A549 (cell line): ENCODE measurements around the gene LSM3.

Source experiments
- CTCF ChIP-seq: fragments of >200 bp; sonication (Bioruptor Twin); formaldehyde crosslinking; IDR thresholded peaks from 3 replicates; pipeline ENCODE4 v1.5.1; 2016
- EP300 ChIP-seq, 2 experiments: fragments of >200 bp; sonication (Bioruptor Twin); formaldehyde crosslinking; IDR thresholded peaks; 2 replicates in 1 of 2; 3 replicates in 1 of 2; pipeline ENCODE4 v1.6.1; 2016 to 2017
- HMGXB4 ChIP-seq: fragments of 250-450 bp; sonication (Bioruptor Pico); IDR thresholded peaks from 2 replicates; pipeline ENCODE4 v1.5.0; 2021; ENCODE audit warnings: mild to moderate bottlenecking, moderate library complexity, borderline replicate concordance
- PBX3 ChIP-seq: IDR thresholded peaks from 2 replicates; pipeline ENCODE4 v1.6.1; 2012
- USF2 ChIP-seq: fragments of 450-650 bp; IDR thresholded peaks from 2 replicates; pipeline ENCODE4 v1.6.1; 2014; ENCODE audit warnings: antibody characterized with exemption

- TF ChIP-seq EP300 (IDR thresholded peaks at IDR 0.05) (no peak), CTCF (no peak), USF2 (no peak), HMGXB4 (no peak), PBX3 (no peak)
These were observed 43.0 kb upstream of the LSM3 start for GRCh38 chr3:14135581-14135980.
